NCI-H187 (cell line): ENCODE measurements around the gene TAS2R16.

Experiments
- DNase-seq, 2 experiments: peaks; one replicate each; lab custom pipeline; 2025; lab: John Stamatoyannopoulos, UW

TAS2R16 gene

GRCh38 chr7:122995600-122995999 lies at the start of gene TAS2R16:
TAS2R16 (minus strand) TSS chr7:122995700; CDS start chr7:122995634, 66 bp downstream.
- DNase-seq, result no peak

GRCh38 chr7:123043642-123044041 lies 48.1 kb upstream of the TAS2R16 start:
- DNase-seq, result no peak

GRCh38 chr7:123041101-123041500 lies 45.6 kb upstream of the TAS2R16 start:
- no peak for DNase-seq

- no peak for DNase-seq
Observed at GRCh38 chr7:123039269-123039668, 43.8 kb upstream of the TAS2R16 start.

GRCh38 chr7:123034106-123034505 lies 38.6 kb upstream of the TAS2R16 start:
- DNase-seq, result no peak

DNA sequence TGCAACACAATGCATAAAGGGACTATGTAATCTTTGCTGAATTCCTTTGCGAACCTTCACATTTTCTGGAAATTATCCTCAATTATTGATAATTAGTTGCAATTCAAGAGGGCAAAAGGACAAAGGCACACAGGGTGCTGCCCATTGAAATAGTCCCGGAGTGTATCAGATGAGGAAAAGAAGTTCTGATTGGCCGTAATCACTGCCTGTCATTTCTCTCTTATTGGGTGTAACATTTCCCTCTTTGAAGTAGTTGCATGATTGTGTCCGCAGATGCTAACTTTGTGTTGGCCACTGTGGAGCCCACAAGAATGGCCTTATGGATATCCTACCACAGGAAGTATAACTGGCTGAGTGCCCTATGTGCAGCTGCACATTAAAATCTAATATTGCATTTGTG lies 35.1 kb upstream of the TAS2R16 start:
- no peak for DNase-seq

DNA sequence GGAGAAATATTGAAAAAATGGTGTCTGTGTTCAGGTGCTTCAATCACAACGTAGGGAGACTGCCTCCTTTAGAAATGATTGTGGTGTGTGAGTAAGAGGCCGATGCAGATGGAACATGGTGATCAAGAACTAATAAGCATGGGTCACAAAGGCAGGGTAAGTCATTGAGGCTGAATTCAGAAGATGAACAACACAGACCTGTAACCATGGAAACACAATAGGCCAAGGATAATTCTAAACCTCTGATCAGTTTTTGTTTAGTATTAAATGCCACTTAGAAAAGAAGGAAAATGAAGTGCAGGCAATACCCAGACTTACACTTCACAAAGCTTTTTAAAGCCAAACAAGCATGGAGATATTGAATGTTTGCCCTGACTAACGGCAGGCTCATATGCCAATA lies 32.8 kb upstream of the TAS2R16 start:
- no peak for DNase-seq

DNA sequence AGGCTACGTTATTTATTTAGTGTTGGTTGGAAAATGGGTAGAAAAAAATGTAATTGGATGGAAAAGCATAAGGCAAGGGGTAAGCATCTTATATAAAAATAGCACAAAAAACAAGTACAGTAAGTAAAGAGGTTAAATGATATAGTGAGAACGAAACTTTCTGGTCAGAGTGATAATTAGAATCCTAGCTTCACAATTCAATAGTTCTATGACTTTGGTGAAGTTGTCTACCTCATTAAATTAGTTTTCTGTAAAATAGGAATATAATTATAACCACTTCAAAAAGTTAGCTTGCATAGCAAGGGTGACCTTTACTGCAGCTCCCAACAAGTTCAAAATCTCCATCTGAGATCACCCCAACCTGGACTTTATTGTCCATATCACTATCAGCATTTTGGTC lies 30.8 kb upstream of the TAS2R16 start:
- DNase-seq, result no peak

DNA sequence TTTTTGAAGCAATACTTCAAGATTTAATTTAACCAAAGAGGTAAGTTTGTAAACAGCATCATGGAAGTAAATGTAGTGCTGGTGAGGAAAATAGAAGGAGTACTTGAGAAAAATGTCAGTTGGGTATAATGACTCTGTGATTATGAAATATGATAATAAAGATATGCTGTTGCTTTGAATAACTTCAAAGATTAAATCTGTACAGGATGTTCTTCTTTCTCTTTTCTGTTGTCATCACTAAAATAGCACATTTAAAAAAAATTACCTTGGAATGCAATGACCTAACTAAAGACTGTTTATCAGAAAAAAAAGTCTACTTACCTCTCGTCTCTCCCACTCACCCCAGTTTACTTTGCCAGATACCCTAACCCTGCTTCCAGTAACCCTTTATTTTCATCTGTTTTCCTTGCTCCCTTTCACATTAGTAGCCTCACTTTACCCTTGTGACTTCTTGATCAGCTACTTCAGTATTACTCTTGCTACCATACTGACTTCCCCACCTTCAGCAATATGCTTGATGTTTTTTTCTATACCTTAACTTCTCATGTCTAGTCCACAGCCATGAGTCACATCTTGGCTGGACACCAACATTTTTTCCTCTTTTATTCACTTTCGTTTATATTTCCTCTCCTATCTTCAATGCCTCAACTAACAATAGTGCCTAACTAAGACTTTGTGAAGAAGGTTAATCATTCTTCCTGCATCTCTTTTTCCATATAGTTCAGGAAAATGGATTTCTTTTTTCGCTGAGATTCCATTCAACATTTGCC lies 29.7 kb upstream of the TAS2R16 start:
- no peak for DNase-seq

- no peak for DNase-seq
Observed at GRCh38 chr7:123023126-123023525, 27.6 kb upstream of the TAS2R16 start.

GRCh38 chr7:123022576-123022975 lies 27.1 kb upstream of the TAS2R16 start:
- no peak for DNase-seq

GRCh38 chr7:123012435-123012834 lies 16.9 kb upstream of the TAS2R16 start:
- DNase-seq, result no peak

DNA sequence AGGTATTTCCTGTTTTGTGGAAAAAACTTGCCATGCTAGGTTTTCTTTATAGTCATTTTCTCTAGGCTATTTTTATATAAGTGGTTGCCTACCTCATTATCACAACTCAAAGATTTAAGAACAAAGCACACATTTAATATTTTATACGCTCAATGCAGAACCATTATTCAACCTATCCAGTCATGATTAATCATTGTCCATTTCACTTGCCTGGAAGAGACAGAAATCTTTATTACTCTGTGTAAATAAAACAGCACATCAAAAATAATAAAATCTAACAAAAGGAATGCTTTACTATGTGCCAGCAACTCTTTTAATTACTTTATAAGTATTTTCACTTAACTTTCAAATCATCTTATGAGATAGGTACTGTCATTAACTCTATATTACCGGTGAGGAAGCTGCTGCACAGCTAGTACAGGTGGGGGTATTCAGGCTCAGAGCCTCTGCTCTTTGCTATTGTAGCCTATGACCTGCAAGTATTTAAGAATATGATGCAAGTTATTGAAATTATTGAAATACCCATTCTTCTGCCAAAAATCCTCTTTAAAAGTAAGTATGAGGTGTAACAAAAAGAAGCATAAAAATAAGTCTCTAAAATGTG lies 16.4 kb upstream of the TAS2R16 start:
- DNase-seq, result no peak

DNA sequence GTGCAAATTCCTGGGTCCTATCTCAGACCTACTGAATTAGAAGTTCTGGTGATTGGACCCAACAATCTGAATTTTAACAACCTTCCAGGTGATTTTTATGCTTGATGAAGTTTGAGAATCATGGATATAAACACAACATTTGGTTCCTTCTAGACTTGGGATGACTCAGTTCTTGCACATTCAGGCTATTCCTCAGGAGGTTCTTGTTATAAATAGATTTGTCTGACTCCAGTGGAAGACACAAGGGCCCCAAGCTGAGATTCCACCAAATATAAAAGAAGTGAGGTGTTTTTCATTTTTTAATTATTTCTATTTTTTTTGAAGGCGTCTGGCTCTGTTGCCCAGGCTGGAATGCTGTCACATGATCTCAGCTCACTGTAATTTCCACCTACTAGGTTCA lies 9.4 kb upstream of the TAS2R16 start:
- DNase-seq, result no peak

DNA sequence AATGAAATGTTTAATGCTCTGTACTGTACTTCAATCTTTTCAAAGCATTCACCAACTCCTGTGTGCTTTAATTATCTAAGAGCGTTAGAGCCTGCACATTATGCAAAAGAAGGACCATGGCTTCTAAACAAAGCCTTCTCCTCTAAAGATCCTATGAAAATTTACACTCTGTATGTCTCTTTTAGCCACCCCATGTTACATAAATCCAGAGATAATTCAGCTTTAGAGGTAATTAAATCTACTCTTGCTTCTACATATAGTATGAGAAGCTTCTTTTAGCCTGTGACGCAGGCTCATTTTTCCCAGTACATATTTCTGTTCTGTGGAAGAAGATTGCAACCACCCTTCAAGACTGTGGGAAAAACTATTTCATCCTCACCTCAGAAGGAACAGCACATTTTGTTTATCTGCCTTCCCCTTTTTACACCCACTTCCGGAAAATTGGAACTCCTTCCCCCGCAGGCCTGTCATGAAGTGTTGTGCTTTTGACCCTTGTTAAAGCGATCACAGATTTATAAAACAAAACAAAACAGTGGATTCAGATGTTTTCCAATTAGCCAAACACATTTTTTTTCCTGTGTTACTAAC lies 8.1 kb upstream of the TAS2R16 start:
- no peak for DNase-seq

DNA sequence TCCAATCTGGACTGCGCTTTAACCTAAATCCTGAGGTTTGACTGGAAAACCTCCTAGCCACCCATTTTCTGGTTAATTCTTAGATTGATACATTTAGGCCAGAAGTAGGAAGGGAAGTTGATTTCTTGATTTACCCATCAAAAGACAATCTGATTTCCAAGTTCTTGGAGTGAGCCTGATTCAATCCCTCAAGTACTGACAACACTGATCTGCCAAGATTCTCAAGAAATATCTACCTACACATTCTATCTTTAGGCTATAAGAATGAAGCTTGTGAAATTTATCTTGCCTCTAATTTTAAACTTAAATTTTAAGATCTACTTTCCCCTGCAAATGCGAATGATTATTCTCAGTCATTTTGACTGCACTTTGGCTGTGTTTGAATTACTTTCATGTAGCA lies 5.9 kb downstream of the TAS2R16 start:
- DNase-seq, result no peak

GRCh38 chr7:122989041-122989440 lies 6.5 kb downstream of the TAS2R16 start:
- no peak for DNase-seq

- no peak for DNase-seq
Observed at GRCh38 chr7:122988333-122988732, 7.2 kb downstream of the TAS2R16 start.

GRCh38 chr7:122987463-122987862 lies 8.0 kb downstream of the TAS2R16 start:
- DNase-seq, result no peak

DNA sequence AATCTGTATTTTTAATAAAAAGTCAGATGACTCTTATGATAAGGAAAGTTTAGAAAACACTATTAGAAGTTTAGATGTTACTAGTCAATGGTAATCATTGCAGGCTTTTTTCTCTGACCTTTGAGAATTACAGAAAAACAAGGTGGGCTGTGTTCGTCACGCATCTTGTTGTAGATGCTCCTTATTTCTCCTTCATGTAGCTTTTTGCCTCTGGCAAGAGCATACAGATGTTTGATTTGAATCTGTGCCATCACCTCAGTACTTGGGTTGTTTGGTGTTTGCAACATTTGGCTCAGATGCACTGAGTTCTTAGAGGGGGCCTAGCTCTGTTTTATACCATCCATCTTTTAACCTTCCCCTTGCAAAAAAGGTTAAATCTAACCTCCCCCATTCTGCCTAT lies 11.5 kb downstream of the TAS2R16 start:
- DNase-seq, result no peak

- DNase-seq, result no peak
Observed at GRCh38 chr7:122983261-122983660, 12.2 kb downstream of the TAS2R16 start.

GRCh38 chr7:122975341-122975740 lies 20.2 kb downstream of the TAS2R16 start:
- no peak for DNase-seq

GRCh38 chr7:122974229-122974628 lies 21.3 kb downstream of the TAS2R16 start:
- no peak for DNase-seq
